GM23338 (cell line): ENCODE data around the gene MEGF8. TPM values are rescaled to one million over a fixed set of nuclear protein-coding genes. Genes with fewer than 3 reads are reported as not detected.

Experiments
- CREB1 ChIP-seq: fragments of 250-450 bp; sonication (Bioruptor Pico); IDR thresholded peaks from 2 replicates; pipeline ENCODE4 v1.5.0; 2020; ENCODE audit warnings: low read depth, mild to moderate bottlenecking, moderate library complexity
- EZH2 ChIP-seq: fragments of 200-600 bp; sonication (generic); IDR thresholded peaks from one replicate; pipeline ENCODE4 v1.8.0; 2017; ENCODE audit warnings: antibody characterized with exemption, mild to moderate bottlenecking, low read depth; ENCODE audit not compliant: unreplicated experiment
- EZH2phosphoT487 ChIP-seq: fragments of 200-600 bp; sonication (generic); IDR thresholded peaks from one replicate; pipeline ENCODE4 v1.8.1; 2018; ENCODE audit warnings: antibody characterized with exemption; ENCODE audit not compliant: unreplicated experiment
- REST ChIP-seq: IDR thresholded peaks from one replicate; pipeline ENCODE4 v1.6.1; 2018; ENCODE audit warnings: antibody characterized with exemption; ENCODE audit not compliant: unreplicated experiment
- STAT1 ChIP-seq: IDR thresholded peaks from one replicate; pipeline ENCODE4 v1.6.1; 2016; ENCODE audit warnings: antibody characterized with exemption; ENCODE audit not compliant: unreplicated experiment
- ZNF114 ChIP-seq: fragments of 250-450 bp; sonication (Bioruptor Pico); IDR thresholded peaks from 2 replicates; pipeline ENCODE4 v1.5.0; 2020; ENCODE audit warnings: mild to moderate bottlenecking, moderate library complexity
- ZNF331 ChIP-seq: fragments of 250-450 bp; sonication (Bioruptor Pico); IDR thresholded peaks from 2 replicates; pipeline ENCODE4 v1.5.0; 2020; ENCODE audit warnings: low read depth, mild to moderate bottlenecking, moderate library complexity
- ZNF462 ChIP-seq: fragments of 250-450 bp; sonication (Bioruptor Pico); IDR thresholded peaks from 2 replicates; pipeline ENCODE4 v1.5.0; 2020; ENCODE audit warnings: mild to moderate bottlenecking, moderate library complexity
- polyA plus RNA-seq: library from polyadenylated mRNA; unstranded; fragments of >200 nt; fragmentation: Nextera tagmentation; extraction: Ambion mirVana; gene quantifications from 2 replicates; pipeline ENCODE4 v1.2.1, GENCODE V29; 2016
- total RNA-seq: library from RNA; depleted of rRNA; stranded (reverse); fragments of >200 nt; shearing (Covaris generic); gene quantifications from 2 replicates; pipeline ENCODE4 v1.2.3, GENCODE V29; 2014
- TF ChIP-seq, protein P1 (sequence below): IDR thresholded peaks from 2 replicates; pipeline ENCODE4 v1.6.1; 2016; ENCODE audit warnings: antibody characterized with exemption

Gene MEGF8
- total and polyA plus RNA-seq, 2 experiments from 2014 or later, result 6.2 to 40.5 TPM

GRCh38 chr19:42281827-42282762, 43.3 kb upstream of the MEGF8 start (continued):
- TF ChIP-seq ZNF462 (CRISPR knock-in tag) (no peak), EZH2 (no peak), ZNF331 (CRISPR knock-in tag) (no peak), REST (no peak), ZNF114 (CRISPR knock-in tag) (no peak), STAT1 (no peak), EZH2phosphoT487 (no peak), CREB1 (CRISPR knock-in tag) (no peak)
- TF ChIP-seq, protein P1, sequence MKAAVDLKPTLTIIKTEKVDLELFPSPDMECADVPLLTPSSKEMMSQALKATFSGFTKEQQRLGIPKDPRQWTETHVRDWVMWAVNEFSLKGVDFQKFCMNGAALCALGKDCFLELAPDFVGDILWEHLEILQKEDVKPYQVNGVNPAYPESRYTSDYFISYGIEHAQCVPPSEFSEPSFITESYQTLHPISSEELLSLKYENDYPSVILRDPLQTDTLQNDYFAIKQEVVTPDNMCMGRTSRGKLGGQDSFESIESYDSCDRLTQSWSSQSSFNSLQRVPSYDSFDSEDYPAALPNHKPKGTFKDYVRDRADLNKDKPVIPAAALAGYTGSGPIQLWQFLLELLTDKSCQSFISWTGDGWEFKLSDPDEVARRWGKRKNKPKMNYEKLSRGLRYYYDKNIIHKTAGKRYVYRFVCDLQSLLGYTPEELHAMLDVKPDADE, result no peak
